HepG2 (cell line): ENCODE results near the gene MKX. TPM values are rescaled to one million over a fixed set of nuclear protein-coding genes. Genes with fewer than 3 reads are reported as not detected.
A peak's percentile ranks its signal among the peaks of the same experiment; 100 is the strongest.

Experiments
- ATAC-seq: fragments of 200-7000 bp; cut with Tn5 transposase; 3 replicates; pipeline ENCODE4 v1.9.1; 2020; ENCODE audit warnings: mild to moderate bottlenecking, moderate library complexity
- BruUV-seq: library from RNA; stranded (reverse); fragments of 400-500 nt; replicated peaks from 2 replicates; lab custom pipeline; 2021; lab: Mats Ljungman, UMichigan
- CTCF ChIA-PET: fragments of 300-600 bp; formaldehyde crosslinking; extraction: SDS; loops from one replicate; lab custom pipeline; 2021; ENCODE audit warnings: low total read pairs, inconsistent platforms, low intra/inter-chr PET ratio; lab: Yijun Ruan, JAX
- POLR2A ChIA-PET: fragments of 350-600 bp; sonication (Branson Sonifier 250); formaldehyde crosslinking; loops from one replicate; lab custom pipeline; 2020; ENCODE audit warnings: antibody characterized with exemption, inconsistent platforms; lab: Yijun Ruan, JAX
- DNase-seq: peaks from one replicate; pipeline ENCODE4 v3.0.0-alpha.2; 2015; ENCODE audit warnings: low spot score
- FAIRE-seq: peaks from 3 replicates; lab custom pipeline; 2011; peaks lifted over from hg19 to GRCh38; lab: Jason Lieb, UNC
- H2AFZ ChIP-seq: one replicate; pipeline ENCODE4 v1.6.1; 2011; ENCODE audit warnings: low read length, inconsistent platforms
- H3K27ac ChIP-seq: fragments of 300-600 bp; 3 replicates; pipeline ENCODE4 v1.8.0; 2011; ENCODE audit warnings: mixed run types, mild to moderate bottlenecking, mixed read lengths, low read length, inconsistent platforms; ENCODE audit not compliant: insufficient read depth; ENCODE audit errors: extremely low read length
- H3K27me3 ChIP-seq, 2 experiments: fragments of 200-600 bp in 1 of 2; 2 replicates in 1 of 2; 3 replicates in 1 of 2; pipeline versions ENCODE4 v1.6.0 to v1.8.0; 2011; ENCODE audit warnings: low read length in 2 of 2, mild to moderate bottlenecking in 2 of 2, moderate library complexity in 2 of 2, inconsistent platforms in 1 of 2; ENCODE audit not compliant: insufficient read depth in 2 of 2, control insufficient read depth in 1 of 2
- H3K36me3 ChIP-seq, 2 experiments: fragments of 200-600 bp in 1 of 2; replicated peaks in 1 of 2; 2 replicates in 1 of 2; 3 replicates in 1 of 2; pipeline versions ENCODE4 v1.5.1 to v1.8.0; 2011; ENCODE audit warnings: low read length in 2 of 2, inconsistent platforms in 1 of 2; ENCODE audit not compliant: insufficient read depth in 2 of 2, control insufficient read depth in 1 of 2
- H3K4me1 ChIP-seq: 2 replicates; pipeline ENCODE4 v1.5.1; 2012; ENCODE audit warnings: low read length, inconsistent platforms; ENCODE audit not compliant: insufficient read depth
- H3K4me2 ChIP-seq: 2 replicates; pipeline ENCODE4 v1.6.0; 2011; ENCODE audit warnings: low read depth, low read length, inconsistent platforms
- H3K4me3 ChIP-seq, 3 experiments: fragments of 200-600 bp in 1 of 3; sonication (generic), shearing (Covaris generic) in 1 of 3; replicated peaks in 1 of 3; 2 replicates each; pipeline ENCODE4 v1.5.1; 2011 to 2016; ENCODE audit warnings: low read length in 3 of 3, inconsistent platforms in 2 of 3, low read depth in 2 of 3, mild to moderate bottlenecking in 2 of 3, control low read depth in 1 of 3, mixed read lengths in 1 of 3; ENCODE audit not compliant: insufficient read depth in 1 of 3
- H3K79me2 ChIP-seq: one replicate; pipeline ENCODE4 v1.6.1; 2011; ENCODE audit warnings: low read length, inconsistent platforms; ENCODE audit not compliant: insufficient read depth
- H3K9ac ChIP-seq: 2 replicates; pipeline ENCODE4 v1.6.0; 2011; ENCODE audit warnings: mild to moderate bottlenecking, low read depth, low read length, inconsistent platforms; ENCODE audit not compliant: insufficient read depth
- H3K9me3 ChIP-seq: 2 replicates; pipeline ENCODE4 v1.5.1; 2012; ENCODE audit warnings: mild to moderate bottlenecking, low read length
- H4K20me1 ChIP-seq: 2 replicates; pipeline ENCODE4 v1.6.0; 2011; ENCODE audit warnings: inconsistent platforms, mild to moderate bottlenecking, low read length, moderate library complexity; ENCODE audit not compliant: insufficient read depth
- CREB1 ChIP-seq, 2 experiments: fragments of 450-650 bp in 1 of 2; IDR thresholded peaks; 2 replicates each; pipeline ENCODE4 v1.6.1; 2016 to 2017; ENCODE audit warnings: control low read depth in 1 of 2, mild to moderate bottlenecking in 1 of 2, missing compliant biosample characterization in 1 of 2, missing genetic modification characterization in 1 of 2
- STAG1 ChIP-seq: sonication (generic); formaldehyde crosslinking; IDR thresholded peaks from 2 replicates; pipeline ENCODE4 v1.4.0; 2020; ENCODE audit warnings: missing genetic modification reagents
- ZNF451 ChIP-seq: sonication (generic); formaldehyde crosslinking; IDR thresholded peaks from 2 replicates; pipeline ENCODE4 v1.5.0; 2020; ENCODE audit warnings: mild to moderate bottlenecking, missing genetic modification reagents
- WGBS: methylation state at CpG from one replicate; pipeline ENCODE4 v1.1.6; 2017; ENCODE audit warnings: low lambda C conversion rate; 5-methylcytosine and 5-hydroxymethylcytosine counted together
- in situ Hi-C: cut with HindIII; loops from 2 replicates; pipeline ENCODE4 v1.10.0; 2017; ENCODE audit warnings: low pct_unique_long_range_greater_than_20kb; ENCODE audit not compliant: extremely low pct_ligation_motif_present
- intact Hi-C: fragments of 100-400 bp; cut with micrococcal nuclease; formaldehyde crosslinking; loops from one replicate; pipeline ENCODE4 v1.10.0; 2022; ENCODE audit not compliant: unreplicated experiment
- polyA plus RNA-seq, 8 experiments: library from polyadenylated mRNA; depleted of rRNA in 3 of 8; stranded (reverse) in 7 of 8; unstranded in 1 of 8; fragments of >200 nt; fragmentation: Illumina TruSeq in 4 of 8; extraction: Trizol in 4 of 8; gene quantifications; 2 replicates each; pipeline versions ENCODE4 v1.2.1 to v1.2.3, GENCODE V29; 2011 to 2016; ENCODE audit warnings: low read depth in 4 of 8, missing spikeins in 1 of 8, mixed read lengths in 1 of 8; ENCODE audit not compliant: insufficient read depth in 1 of 8
- total RNA-seq, 5 experiments: library from RNA; depleted of rRNA; stranded (reverse); fragments of >200 nt; fragmentation: Illumina TruSeq; extraction: Trizol; gene quantifications; 2 replicates each; pipeline ENCODE4 v1.2.3, GENCODE V29; 2016; ENCODE audit warnings: low read depth in 1 of 5

MKX gene
- total and polyA plus RNA-seq, 2 of the 13 experiments (the other 11 are each of a cell fraction or from before 2014, with no cell fraction given) = not detected

DNA sequence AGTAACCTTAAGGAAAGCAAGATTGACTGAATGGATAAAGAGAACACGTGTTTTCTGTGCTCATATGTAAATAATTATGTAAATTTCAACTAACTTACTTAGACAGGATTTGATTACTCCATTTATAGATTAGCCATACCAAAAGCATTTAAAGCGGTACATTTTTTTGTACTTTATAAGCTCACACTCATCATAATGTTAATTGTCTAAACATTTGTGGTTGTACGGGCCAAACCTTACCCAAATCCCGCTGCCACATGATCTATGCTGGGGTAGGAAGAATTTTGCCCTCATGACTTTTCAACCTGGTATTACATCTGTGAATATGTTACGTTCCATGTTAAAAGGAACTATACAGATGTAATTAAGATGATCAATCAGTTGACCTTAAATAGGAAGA lies 29.1 kb downstream of the MKX start:
- H3K27ac ChIP-seq = no peak overlapping the region
- CTCF ChIA-PET = no interaction called here
- no peaks in the 10 kb centered on the region for H3K79me2 ChIP-seq
- 29% methylated on average over 5 of the region's 5 CpGs for WGBS
- intact Hi-C loops = no loop called here
- TF ChIP-seq ZNF451 = no peak
- TF ChIP-seq, all 625 proteins: peak for 0
- in situ Hi-C loops = no loop called here
- no peak for DNase-seq
- Histone ChIP-seq H3K36me3 (no peaks in the 10 kb centered on the region), H4K20me1 (no peaks in the 10 kb centered on the region), H2AFZ (no peak overlapping the region), H3K4me1 (no peaks in the 10 kb centered on the region), H3K9ac (no peak overlapping the region), H3K9me3 (no peaks in the 10 kb centered on the region), H3K4me2 (no peak overlapping the region), H3K4me3 (no peak overlapping the region), H3K27me3 (no peaks in the 10 kb centered on the region; a peak in 1 of 5 replicates)
- no TSS peak for BruUV-seq
- FAIRE-seq = no peak
- ATAC-seq = no peak
- POLR2A ChIA-PET = no interaction called here

DNA sequence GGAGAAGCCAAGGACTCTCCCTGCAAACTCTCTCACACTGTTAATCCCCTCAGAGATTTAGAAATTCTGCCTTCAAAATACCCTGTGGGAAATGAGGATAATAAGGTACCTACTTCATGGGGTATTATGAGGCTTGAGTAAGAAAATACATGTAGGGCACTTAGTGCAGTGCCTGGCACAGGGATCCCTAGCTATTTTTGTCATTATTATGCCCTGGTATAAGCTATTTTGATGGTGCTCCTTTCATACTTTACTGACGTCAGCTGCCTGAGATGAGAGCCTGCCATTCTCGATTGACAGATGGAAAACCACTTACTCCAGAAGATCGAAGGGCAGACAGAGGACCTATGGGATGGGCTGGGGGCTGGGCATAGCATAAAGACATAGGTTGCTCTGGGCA lies 30.1 kb downstream of the MKX start:
- Histone ChIP-seq H3K4me1 (no peaks in the 10 kb centered on the region), H3K4me2 (no peak overlapping the region), H3K79me2 (no peaks in the 10 kb centered on the region), H2AFZ (no peak overlapping the region), H3K36me3 (no peaks in the 10 kb centered on the region), H3K9me3 (no peaks in the 10 kb centered on the region), H4K20me1 (no peaks in the 10 kb centered on the region), H3K4me3 (no peak overlapping the region), H3K27me3 (no peaks in the 10 kb centered on the region; a peak in 1 of 5 replicates), H3K9ac (no peak overlapping the region), H3K27ac (no peak overlapping the region)
- CTCF ChIA-PET = no interaction called here
- no TSS peak for BruUV-seq
- FAIRE-seq (no peak), DNase-seq (no peak), ATAC-seq (no peak)
- WGBS = 3% methylated on average over 3 of the region's 3 CpGs
- no peak for TF ChIP-seq STAG1 (CRISPR knock-in tag)
- TF ChIP-seq CREB1 (IDR thresholded peaks at IDR 0.05) = peak; percentile 32; the same call in 1 of the 2 replicates
- TF ChIP-seq CREB1 (CRISPR knock-in tag; IDR thresholded peaks at IDR 0.05) = no peak
- intact Hi-C loops = no loop called here
- in situ Hi-C loops = no loop called here
- POLR2A ChIA-PET = no interaction called here
